Thyroid gland (tissue), 4 donors: Measurements from ENCODE around the gene CTDP1.

Experiments
- POLR2A ChIP-seq, 2 donors: fragments of 450-650 bp; IDR thresholded peaks; one replicate each; pipeline ENCODE4 v1.6.1; 2017; ENCODE audit warnings: antibody characterized with exemption in 2 of 2, mild to moderate bottlenecking in 2 of 2, moderate library complexity in 1 of 2
- TF ChIP-seq, protein P1 (sequence below), 6 experiments: fragments of 200-600 bp in 3 of 6; fragments of 450-650 bp in 3 of 6; sonication (generic) in 3 of 6; IDR thresholded peaks; one replicate each; pipeline ENCODE4 v1.5.1; 2016 to 2019; ENCODE audit warnings: antibody characterized with exemption in 6 of 6, mild to moderate bottlenecking in 2 of 6, inconsistent platforms in 1 of 6, moderate library complexity in 1 of 6

DNA sequence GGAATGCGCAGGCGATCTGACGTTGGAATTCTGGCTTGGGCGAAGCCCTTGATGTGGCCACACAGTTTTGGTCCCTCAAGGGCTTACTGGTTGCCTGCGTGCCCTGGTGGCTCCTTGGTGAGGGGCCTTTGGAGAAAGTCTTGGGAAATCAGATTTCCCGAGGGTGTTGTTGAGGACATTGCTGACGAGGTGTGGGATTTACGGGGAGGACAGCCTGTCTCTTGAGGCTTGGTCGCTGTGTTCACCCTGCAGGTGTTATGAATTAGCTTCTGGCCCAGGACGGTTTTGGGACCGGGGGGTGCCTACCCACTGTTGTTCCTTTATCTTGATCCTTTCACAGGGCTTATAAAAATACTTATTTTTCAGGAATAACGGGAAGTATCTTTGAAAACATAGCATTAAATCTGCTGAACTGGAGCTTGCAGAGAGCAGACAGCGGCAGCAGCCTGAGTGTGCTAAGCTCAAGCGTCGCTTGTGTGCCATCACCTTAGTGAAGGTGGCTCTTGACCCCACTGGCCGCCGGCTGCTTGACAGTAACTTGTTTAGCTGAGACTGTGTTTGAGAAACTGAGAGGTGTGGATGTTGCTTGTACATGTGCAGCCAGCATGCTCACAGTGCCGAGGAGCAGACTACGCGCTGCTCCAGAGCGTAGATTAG is 4.2 kb downstream of the CTDP1 start:
- TF ChIP-seq, protein P1, sequence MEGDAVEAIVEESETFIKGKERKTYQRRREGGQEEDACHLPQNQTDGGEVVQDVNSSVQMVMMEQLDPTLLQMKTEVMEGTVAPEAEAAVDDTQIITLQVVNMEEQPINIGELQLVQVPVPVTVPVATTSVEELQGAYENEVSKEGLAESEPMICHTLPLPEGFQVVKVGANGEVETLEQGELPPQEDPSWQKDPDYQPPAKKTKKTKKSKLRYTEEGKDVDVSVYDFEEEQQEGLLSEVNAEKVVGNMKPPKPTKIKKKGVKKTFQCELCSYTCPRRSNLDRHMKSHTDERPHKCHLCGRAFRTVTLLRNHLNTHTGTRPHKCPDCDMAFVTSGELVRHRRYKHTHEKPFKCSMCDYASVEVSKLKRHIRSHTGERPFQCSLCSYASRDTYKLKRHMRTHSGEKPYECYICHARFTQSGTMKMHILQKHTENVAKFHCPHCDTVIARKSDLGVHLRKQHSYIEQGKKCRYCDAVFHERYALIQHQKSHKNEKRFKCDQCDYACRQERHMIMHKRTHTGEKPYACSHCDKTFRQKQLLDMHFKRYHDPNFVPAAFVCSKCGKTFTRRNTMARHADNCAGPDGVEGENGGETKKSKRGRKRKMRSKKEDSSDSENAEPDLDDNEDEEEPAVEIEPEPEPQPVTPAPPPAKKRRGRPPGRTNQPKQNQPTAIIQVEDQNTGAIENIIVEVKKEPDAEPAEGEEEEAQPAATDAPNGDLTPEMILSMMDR (IDR thresholded peaks at IDR 0.05), result no peak
- TF ChIP-seq POLR2A (IDR thresholded peaks at IDR 0.05), result no peak
